Measurements from ENCODE around the gene TMEM138. TPM values are rescaled to one million over a fixed set of nuclear protein-coding genes. Genes with fewer than 3 reads are reported as not detected.

The TMEM138 gene
- polyA plus RNA-seq, 4 donors, result 24.9 to 48.3 (median 38.7) TPM

GRCh38 chr11:61337706-61338470 is 24.3 kb upstream of the TMEM138 start:
- 93 to 96% (median 95%) methylated on average over 15 of the region's 15 CpGs for WGBS, 3 donors
- H3K27me3 ChIP-seq (ENCODE audit: control insufficient read depth in 3 of 3, insufficient read depth in 3 of 3, low read length in 3 of 3), result no peaks in the 10 kb centered on the region
- no peak overlapping the region for H3K27ac ChIP-seq (ENCODE audit: low read depth in 1 of 3, low read length in 2 of 3)
- FAIRE-seq (no peak), DNase-seq (no peak)
- no peaks in the 10 kb centered on the region for H3K9me3 ChIP-seq (ENCODE audit: control insufficient read depth in 2 of 2, insufficient read depth in 1 of 2, low read depth in 1 of 2, low read length in 1 of 2)
- H3K4me1 ChIP-seq (ENCODE audit: control insufficient read depth in 3 of 3, insufficient read depth in 2 of 3, low read depth in 1 of 3, low read length in 2 of 3), result peaks cover 0 to 28% (median 2%) of the 10 kb centered on the region in 3 donors
- H3K36me3 ChIP-seq (ENCODE audit: control insufficient read depth in 3 of 3, insufficient read depth in 2 of 3, low read depth in 1 of 3, low read length in 3 of 3), result peaks cover 0 to 67% (median 14%) of the 10 kb centered on the region in 3 donors
- no peak overlapping the region for H3K4me3 ChIP-seq (ENCODE audit: low read depth in 1 of 3, low read length in 3 of 3)

- DNase-seq (no peak), FAIRE-seq (no peak)
- Histone ChIP-seq H3K4me1 (ENCODE audit: control insufficient read depth in 3 of 3, insufficient read depth in 2 of 3, low read depth in 1 of 3, low read length in 2 of 3) (peaks cover 0 to 22% (median 2%) of the 10 kb centered on the region in 3 donors), H3K27me3 (ENCODE audit: control insufficient read depth in 3 of 3, insufficient read depth in 3 of 3, low read length in 3 of 3) (no peaks in the 10 kb centered on the region), H3K27ac (ENCODE audit: low read depth in 1 of 3, low read length in 2 of 3) (no peak overlapping the region), H3K36me3 (ENCODE audit: control insufficient read depth in 3 of 3, insufficient read depth in 2 of 3, low read depth in 1 of 3, low read length in 3 of 3) (peaks cover 0 to 77% (median 18%) of the 10 kb centered on the region in 3 donors), H3K9me3 (ENCODE audit: control insufficient read depth in 2 of 2, insufficient read depth in 1 of 2, low read depth in 1 of 2, low read length in 1 of 2) (no peaks in the 10 kb centered on the region), H3K4me3 (ENCODE audit: low read depth in 1 of 3, low read length in 3 of 3) (no peak overlapping the region)
- 91 to 94% (median 92%) methylated on average over 25 to 26 of the region's 26 CpGs for WGBS, 3 donors
These were observed 23.2 kb upstream of the TMEM138 start for GRCh38 chr11:61338783-61339489.

- FAIRE-seq, result no peak
- peaks cover 0 to 82% (median 18%) of the 10 kb centered on the region in 3 donors for H3K36me3 ChIP-seq (ENCODE audit: control insufficient read depth in 3 of 3, insufficient read depth in 2 of 3, low read depth in 1 of 3, low read length in 3 of 3)
- 81 to 86% (median 82%) methylated on average over 4 of the region's 4 CpGs for WGBS, 3 donors
These were observed 22.7 kb upstream of the TMEM138 start for GRCh38 chr11:61339490-61339878.

GRCh38 chr11:61340979-61341378 is 21.2 kb upstream of the TMEM138 start:
- DNase-seq (no peak), FAIRE-seq (no peak)
- 95 to 100% (median 97%) methylated on average over 2 of the region's 2 CpGs for WGBS, 3 donors

More at GRCh38 chr11:61339490-61339878, 22.7 kb upstream of the TMEM138 start:
- no peak overlapping the region for H3K27ac ChIP-seq (ENCODE audit: low read depth in 1 of 3, low read length in 2 of 3)
- no peak overlapping the region for H3K4me3 ChIP-seq (ENCODE audit: low read depth in 1 of 3, low read length in 3 of 3)
- H3K27me3 ChIP-seq (ENCODE audit: control insufficient read depth in 3 of 3, insufficient read depth in 3 of 3, low read length in 3 of 3), result no peaks in the 10 kb centered on the region
- peaks cover 0 to 18% (median 2%) of the 10 kb centered on the region in 3 donors for H3K4me1 ChIP-seq (ENCODE audit: control insufficient read depth in 3 of 3, insufficient read depth in 2 of 3, low read depth in 1 of 3, low read length in 2 of 3)
- no peaks in the 10 kb centered on the region for H3K9me3 ChIP-seq (ENCODE audit: control insufficient read depth in 2 of 2, insufficient read depth in 1 of 2, low read depth in 1 of 2, low read length in 1 of 2)
- DNase-seq, result no peak

GRCh38 chr11:61341706-61342105 is 20.5 kb upstream of the TMEM138 start:
- no peak overlapping the region for H3K4me3 ChIP-seq (ENCODE audit: low read depth in 1 of 3, low read length in 3 of 3)
- no peak for DNase-seq
- H3K27ac ChIP-seq (ENCODE audit: low read depth in 1 of 3, low read length in 2 of 3), result no peak overlapping the region
- H3K36me3 ChIP-seq (ENCODE audit: control insufficient read depth in 3 of 3, insufficient read depth in 2 of 3, low read depth in 1 of 3, low read length in 3 of 3), result peaks cover 0 to 94% (median 36%) of the 10 kb centered on the region in 3 donors
- H3K27me3 ChIP-seq (ENCODE audit: control insufficient read depth in 3 of 3, insufficient read depth in 3 of 3, low read length in 3 of 3), result no peaks in the 10 kb centered on the region
- no peaks in the 10 kb centered on the region for H3K9me3 ChIP-seq (ENCODE audit: control insufficient read depth in 2 of 2, insufficient read depth in 1 of 2, low read depth in 1 of 2, low read length in 1 of 2)
- H3K4me1 ChIP-seq (ENCODE audit: control insufficient read depth in 3 of 3, insufficient read depth in 2 of 3, low read depth in 1 of 3, low read length in 2 of 3), result peaks cover 0 to 28% (median under 1%) of the 10 kb centered on the region in 3 donors
- no peak for FAIRE-seq
- 89 to 93% (median 93%) methylated on average over 4 of the region's 4 CpGs for WGBS, 3 donors

More at GRCh38 chr11:61340979-61341378, 21.2 kb upstream of the TMEM138 start:
- Histone ChIP-seq H3K27me3 (ENCODE audit: control insufficient read depth in 3 of 3, insufficient read depth in 3 of 3, low read length in 3 of 3) (no peaks in the 10 kb centered on the region), H3K4me1 (ENCODE audit: control insufficient read depth in 3 of 3, insufficient read depth in 2 of 3, low read depth in 1 of 3, low read length in 2 of 3) (peaks cover 0 to 26% (median 2%) of the 10 kb centered on the region in 3 donors), H3K4me3 (ENCODE audit: low read depth in 1 of 3, low read length in 3 of 3) (no peak overlapping the region), H3K36me3 (ENCODE audit: control insufficient read depth in 3 of 3, insufficient read depth in 2 of 3, low read depth in 1 of 3, low read length in 3 of 3) (peaks cover 0 to 91% (median 31%) of the 10 kb centered on the region in 3 donors), H3K9me3 (ENCODE audit: control insufficient read depth in 2 of 2, insufficient read depth in 1 of 2, low read depth in 1 of 2, low read length in 1 of 2) (no peaks in the 10 kb centered on the region), H3K27ac (ENCODE audit: low read depth in 1 of 3, low read length in 2 of 3) (no peak overlapping the region)

- H3K27me3 ChIP-seq (ENCODE audit: control insufficient read depth in 3 of 3, insufficient read depth in 3 of 3, low read length in 3 of 3), result no peaks in the 10 kb centered on the region
- H3K9me3 ChIP-seq (ENCODE audit: control insufficient read depth in 2 of 2, insufficient read depth in 1 of 2, low read depth in 1 of 2, low read length in 1 of 2), result no peaks in the 10 kb centered on the region
- WGBS, 3 donors, result 90 to 94% (median 93%) methylated on average over 20 of the region's 20 CpGs
- peaks cover 0 to 26% (median 0%) of the 10 kb centered on the region in 3 donors for H3K4me1 ChIP-seq (ENCODE audit: control insufficient read depth in 3 of 3, insufficient read depth in 2 of 3, low read depth in 1 of 3, low read length in 2 of 3)
- H3K36me3 ChIP-seq (ENCODE audit: control insufficient read depth in 3 of 3, insufficient read depth in 2 of 3, low read depth in 1 of 3, low read length in 3 of 3), result peaks cover 0 to 94% (median 36%) of the 10 kb centered on the region in 3 donors
- H3K27ac ChIP-seq (ENCODE audit: low read depth in 1 of 3, low read length in 2 of 3), result no peak overlapping the region
- FAIRE-seq (no peak), DNase-seq (no peak)
- no peak overlapping the region for H3K4me3 ChIP-seq (ENCODE audit: low read depth in 1 of 3, low read length in 3 of 3)
These were observed 19.9 kb upstream of the TMEM138 start for GRCh38 chr11:61342207-61342803.

GRCh38 chr11:61343792-61344745 is 18.1 kb upstream of the TMEM138 start:
- H3K27me3 ChIP-seq (ENCODE audit: control insufficient read depth in 3 of 3, insufficient read depth in 3 of 3, low read length in 3 of 3), result no peaks in the 10 kb centered on the region
- H3K4me1 ChIP-seq (ENCODE audit: control insufficient read depth in 3 of 3, insufficient read depth in 2 of 3, low read depth in 1 of 3, low read length in 2 of 3), result peaks cover 0 to 34% (median 0%) of the 10 kb centered on the region in 3 donors
- H3K36me3 ChIP-seq (ENCODE audit: control insufficient read depth in 3 of 3, insufficient read depth in 2 of 3, low read depth in 1 of 3, low read length in 3 of 3), result peaks cover 2 to 95% (median 32%) of the 10 kb centered on the region in 3 donors
- FAIRE-seq (no peak), DNase-seq (no peak)
- no peak overlapping the region for H3K4me3 ChIP-seq (ENCODE audit: low read depth in 1 of 3, low read length in 3 of 3)
- 92 to 93% (median 93%) methylated on average over 28 to 29 of the region's 29 CpGs for WGBS, 3 donors
- peak overlapping the region in 1 of 3 donors; percentile 38 for H3K27ac ChIP-seq (ENCODE audit: low read depth in 1 of 3, low read length in 2 of 3)
- H3K9me3 ChIP-seq (ENCODE audit: control insufficient read depth in 2 of 2, insufficient read depth in 1 of 2, low read depth in 1 of 2, low read length in 1 of 2), result no peaks in the 10 kb centered on the region
